DND-41 (cell line): ENCODE results near the gene RHOG.
A peak's percentile ranks its signal among the peaks of the same experiment; 100 is the strongest.

ENCODE experiments used
- ATAC-seq: fragments of 200-7000 bp; cut with Tn5 transposase; 3 replicates; pipeline ENCODE4 v1.9.1; 2021; ENCODE audit warnings: low read depth; ENCODE audit not compliant: insufficient read depth
- DNase-seq: peaks from one replicate; pipeline ENCODE4 v3.0.0-alpha.2; 2020
- H2AFZ ChIP-seq: 2 replicates; pipeline ENCODE4 v1.6.0; 2012; ENCODE audit warnings: low read depth, low read length
- H3K27ac ChIP-seq: 2 replicates; pipeline ENCODE4 v1.5.1; 2012; ENCODE audit warnings: low read length, inconsistent platforms
- H3K27me3 ChIP-seq: fragments of 200-600 bp; sonication (generic); 2 replicates; pipeline ENCODE4 v1.6.0; 2012; ENCODE audit warnings: low read length, mild to moderate bottlenecking, inconsistent platforms; ENCODE audit not compliant: insufficient read depth, poor library complexity
- H3K36me3 ChIP-seq: 2 replicates; pipeline ENCODE4 v1.5.1; 2012; ENCODE audit warnings: low read length, inconsistent platforms; ENCODE audit not compliant: insufficient read depth
- H3K4me1 ChIP-seq: 2 replicates; pipeline ENCODE4 v1.5.1; 2012; ENCODE audit warnings: mild to moderate bottlenecking, low read length; ENCODE audit not compliant: insufficient read depth
- H3K4me2 ChIP-seq: 2 replicates; pipeline ENCODE4 v1.6.0; 2012; ENCODE audit warnings: mild to moderate bottlenecking, moderate library complexity, low read length, inconsistent platforms; ENCODE audit not compliant: insufficient read depth
- H3K4me3 ChIP-seq, 2 experiments: fragments of 200-600 bp in 1 of 2; shearing (Covaris generic) in 1 of 2; 2 replicates each; pipeline ENCODE4 v1.5.1; 2012 to 2016; ENCODE audit warnings: inconsistent platforms in 2 of 2, low read length in 2 of 2, mild to moderate bottlenecking in 2 of 2, low read depth in 1 of 2, moderate library complexity in 1 of 2
- H3K79me2 ChIP-seq: 2 replicates; pipeline ENCODE4 v1.6.0; 2012; ENCODE audit warnings: low read length, inconsistent platforms; ENCODE audit not compliant: insufficient read depth
- H3K9ac ChIP-seq: 2 replicates; pipeline ENCODE4 v1.6.0; 2012; ENCODE audit warnings: low read depth, mild to moderate bottlenecking, inconsistent platforms, low read length, moderate library complexity
- H3K9me3 ChIP-seq: 2 replicates; pipeline ENCODE4 v1.5.1; 2012; ENCODE audit warnings: low read length, moderate library complexity, mild to moderate bottlenecking, inconsistent platforms; ENCODE audit not compliant: insufficient read depth, severe bottlenecking
- H4K20me1 ChIP-seq: 2 replicates; pipeline ENCODE4 v1.6.0; 2012; ENCODE audit warnings: low read length; ENCODE audit not compliant: insufficient read depth
- EZH2 ChIP-seq: IDR thresholded peaks from 3 replicates; pipeline ENCODE4 v1.6.1; 2012; ENCODE audit warnings: borderline replicate concordance, low read depth, mild to moderate bottlenecking, moderate library complexity, low read length, inconsistent platforms; ENCODE audit not compliant: severe bottlenecking
- TF ChIP-seq, protein P1 (sequence below): IDR thresholded peaks from 2 replicates; pipeline ENCODE4 v1.5.1; 2012; ENCODE audit warnings: borderline replicate concordance, low read length, moderate library complexity, mild to moderate bottlenecking; ENCODE audit not compliant: poor library complexity, severe bottlenecking; ENCODE audit errors: extremely low read depth

RHOG gene

DNA sequence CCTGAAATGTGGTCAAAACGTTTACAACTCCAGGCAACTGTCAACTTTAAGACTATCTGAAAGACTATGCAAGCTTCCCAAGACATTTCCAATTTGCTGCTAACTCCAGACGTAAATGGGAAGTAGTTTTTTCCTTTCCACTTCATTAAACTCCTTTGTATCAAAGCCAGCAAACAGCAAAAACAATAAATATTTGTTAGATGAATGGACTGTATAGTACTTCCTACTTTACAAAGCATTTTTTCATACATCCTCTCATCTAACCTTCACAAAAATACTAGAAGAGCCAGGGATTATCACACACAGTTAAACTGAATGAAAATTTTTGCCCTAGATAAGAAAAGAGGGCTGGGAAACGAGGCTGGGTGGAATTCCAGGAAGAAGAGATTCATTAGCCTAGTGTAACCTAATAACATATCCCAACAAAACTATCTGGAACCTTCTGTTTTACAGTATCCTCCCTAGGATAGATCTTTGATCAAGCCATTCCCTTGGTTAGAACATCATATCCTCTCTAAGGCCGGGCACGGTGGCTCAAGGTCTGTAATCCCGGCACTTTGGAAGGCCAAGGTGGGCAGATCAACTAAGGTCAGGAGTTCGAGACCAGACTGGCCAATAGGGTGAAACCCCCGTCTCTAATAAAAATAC, 53.9 kb downstream of the RHOG start:
- Histone ChIP-seq H3K9ac (no peak overlapping the region), H3K79me2 (peaks cover 99% of the 10 kb centered on the region), H3K4me2 (no peak overlapping the region), H3K4me3 (no peak overlapping the region), H3K27ac (0 out of 2 replicates have a peak overlapping the region, but pooled peaks have one; percentile 11), H3K27me3 (no peaks in the 10 kb centered on the region), H3K9me3 (no peaks in the 10 kb centered on the region), H4K20me1 (peaks cover 73% of the 10 kb centered on the region), H3K36me3 (peaks cover 59% of the 10 kb centered on the region), H2AFZ (no peak overlapping the region), H3K4me1 (peaks cover 40% of the 10 kb centered on the region)
- ATAC-seq = no peak
- DNase-seq = no peak
- TF ChIP-seq, protein P1, sequence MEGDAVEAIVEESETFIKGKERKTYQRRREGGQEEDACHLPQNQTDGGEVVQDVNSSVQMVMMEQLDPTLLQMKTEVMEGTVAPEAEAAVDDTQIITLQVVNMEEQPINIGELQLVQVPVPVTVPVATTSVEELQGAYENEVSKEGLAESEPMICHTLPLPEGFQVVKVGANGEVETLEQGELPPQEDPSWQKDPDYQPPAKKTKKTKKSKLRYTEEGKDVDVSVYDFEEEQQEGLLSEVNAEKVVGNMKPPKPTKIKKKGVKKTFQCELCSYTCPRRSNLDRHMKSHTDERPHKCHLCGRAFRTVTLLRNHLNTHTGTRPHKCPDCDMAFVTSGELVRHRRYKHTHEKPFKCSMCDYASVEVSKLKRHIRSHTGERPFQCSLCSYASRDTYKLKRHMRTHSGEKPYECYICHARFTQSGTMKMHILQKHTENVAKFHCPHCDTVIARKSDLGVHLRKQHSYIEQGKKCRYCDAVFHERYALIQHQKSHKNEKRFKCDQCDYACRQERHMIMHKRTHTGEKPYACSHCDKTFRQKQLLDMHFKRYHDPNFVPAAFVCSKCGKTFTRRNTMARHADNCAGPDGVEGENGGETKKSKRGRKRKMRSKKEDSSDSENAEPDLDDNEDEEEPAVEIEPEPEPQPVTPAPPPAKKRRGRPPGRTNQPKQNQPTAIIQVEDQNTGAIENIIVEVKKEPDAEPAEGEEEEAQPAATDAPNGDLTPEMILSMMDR = no peak
- no peak for TF ChIP-seq EZH2

DNA sequence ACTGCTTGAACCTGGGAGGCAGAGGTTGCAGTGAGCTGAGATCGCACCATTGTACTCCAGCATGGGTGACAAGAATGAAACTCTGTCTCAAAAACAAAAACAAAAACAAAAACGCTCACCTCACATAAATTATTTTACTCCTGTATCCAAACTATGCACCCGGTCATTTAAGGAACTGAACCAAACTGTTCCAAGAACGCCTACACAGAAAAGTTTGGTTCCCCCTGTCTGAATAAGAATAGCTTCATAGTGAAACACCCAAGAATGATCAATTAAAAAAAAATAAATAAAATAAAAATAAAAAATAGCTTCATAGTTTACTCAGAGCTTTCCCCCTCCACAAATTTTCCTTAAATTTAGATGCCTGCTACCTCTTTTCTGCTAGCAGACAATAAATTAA, 57.1 kb downstream of the RHOG start:
- no peak overlapping the region for H3K4me2 ChIP-seq
- no peak overlapping the region for H3K4me3 ChIP-seq
- peaks cover 91% of the 10 kb centered on the region for H3K79me2 ChIP-seq
- no peaks in the 10 kb centered on the region for H3K9me3 ChIP-seq
- H3K9ac ChIP-seq = no peak overlapping the region
- peaks cover 27% of the 10 kb centered on the region for H3K4me1 ChIP-seq
- H2AFZ ChIP-seq = no peak overlapping the region
- H3K27me3 ChIP-seq = no peaks in the 10 kb centered on the region
- no peak overlapping the region for H3K27ac ChIP-seq
- peaks cover 58% of the 10 kb centered on the region for H4K20me1 ChIP-seq
- ATAC-seq (no peak), DNase-seq (no peak)
- peaks cover 58% of the 10 kb centered on the region for H3K36me3 ChIP-seq
- TF ChIP-seq, protein P1 = no peak
- no peak for TF ChIP-seq EZH2

DNA sequence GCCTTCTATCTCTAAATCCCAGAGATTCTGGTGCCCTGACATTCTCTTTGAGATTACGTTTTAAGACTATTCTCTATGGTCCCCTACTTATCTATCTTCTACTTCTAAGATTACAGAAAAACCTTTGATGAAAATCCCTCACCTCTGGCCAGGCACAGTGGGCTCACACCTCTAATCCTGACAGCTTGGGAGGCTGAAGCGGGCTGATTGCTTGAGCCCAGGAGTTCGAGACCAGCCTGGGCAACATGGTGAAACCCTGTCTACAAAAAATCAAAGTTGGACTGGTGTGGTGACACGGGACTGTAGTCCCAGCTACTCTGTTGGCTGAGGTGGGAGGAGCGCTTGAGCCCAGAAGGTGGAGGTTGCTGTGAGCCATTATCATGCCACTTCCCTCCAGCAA, 57.8 kb downstream of the RHOG start:
- no peaks in the 10 kb centered on the region for H3K9me3 ChIP-seq
- H2AFZ ChIP-seq = no peak overlapping the region
- no peak overlapping the region for H3K4me2 ChIP-seq
- peaks cover 84% of the 10 kb centered on the region for H3K79me2 ChIP-seq
- ATAC-seq (no peak), DNase-seq (no peak)
- no peak overlapping the region for H3K4me3 ChIP-seq
- peaks cover 24% of the 10 kb centered on the region for H3K4me1 ChIP-seq
- TF ChIP-seq EZH2 = no peak
- TF ChIP-seq, protein P1 = no peak
- H3K9ac ChIP-seq = no peak overlapping the region
- H4K20me1 ChIP-seq = peaks cover 52% of the 10 kb centered on the region
- H3K36me3 ChIP-seq = peaks cover 57% of the 10 kb centered on the region
- no peaks in the 10 kb centered on the region for H3K27me3 ChIP-seq
- H3K27ac ChIP-seq = no peak overlapping the region
